DMS53 (cell line): ENCODE results near the gene TIMD4.

Experiments used
- DNase-seq: peaks from one replicate; lab custom pipeline; 2025; lab: John Stamatoyannopoulos, UW

The TIMD4 gene

DNA sequence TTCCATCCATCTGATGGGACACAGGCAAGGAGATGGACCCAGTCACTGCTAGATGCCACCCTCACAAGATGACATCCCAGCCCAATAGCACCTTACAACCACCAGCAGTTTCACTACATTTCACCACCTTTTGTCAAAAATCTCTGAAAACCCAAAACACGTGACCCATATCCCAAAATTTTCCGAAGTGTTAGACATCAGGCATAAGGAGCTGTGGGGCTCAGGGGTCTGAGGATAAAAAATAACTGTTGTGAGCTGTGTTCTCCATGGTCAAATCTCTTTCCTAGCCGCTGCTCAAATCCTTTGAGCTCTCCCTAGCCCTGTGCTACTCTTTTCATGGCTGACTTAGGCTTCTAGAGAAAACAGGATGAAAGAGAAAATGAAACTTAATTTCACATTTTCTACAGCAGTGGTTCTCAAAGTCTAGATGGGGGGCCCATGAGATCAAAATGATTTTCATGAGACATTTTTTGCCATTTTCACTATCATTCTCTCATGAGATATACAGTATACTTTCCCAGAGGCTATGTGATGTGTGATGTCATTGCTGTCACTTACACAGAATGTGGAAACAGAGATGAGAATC, 40.7 kb downstream of the TIMD4 start:
- DNase-seq = no peak

GRCh38 chr5:156920861-156921431, 42.1 kb downstream of the TIMD4 start:
- no peak for DNase-seq

DNA sequence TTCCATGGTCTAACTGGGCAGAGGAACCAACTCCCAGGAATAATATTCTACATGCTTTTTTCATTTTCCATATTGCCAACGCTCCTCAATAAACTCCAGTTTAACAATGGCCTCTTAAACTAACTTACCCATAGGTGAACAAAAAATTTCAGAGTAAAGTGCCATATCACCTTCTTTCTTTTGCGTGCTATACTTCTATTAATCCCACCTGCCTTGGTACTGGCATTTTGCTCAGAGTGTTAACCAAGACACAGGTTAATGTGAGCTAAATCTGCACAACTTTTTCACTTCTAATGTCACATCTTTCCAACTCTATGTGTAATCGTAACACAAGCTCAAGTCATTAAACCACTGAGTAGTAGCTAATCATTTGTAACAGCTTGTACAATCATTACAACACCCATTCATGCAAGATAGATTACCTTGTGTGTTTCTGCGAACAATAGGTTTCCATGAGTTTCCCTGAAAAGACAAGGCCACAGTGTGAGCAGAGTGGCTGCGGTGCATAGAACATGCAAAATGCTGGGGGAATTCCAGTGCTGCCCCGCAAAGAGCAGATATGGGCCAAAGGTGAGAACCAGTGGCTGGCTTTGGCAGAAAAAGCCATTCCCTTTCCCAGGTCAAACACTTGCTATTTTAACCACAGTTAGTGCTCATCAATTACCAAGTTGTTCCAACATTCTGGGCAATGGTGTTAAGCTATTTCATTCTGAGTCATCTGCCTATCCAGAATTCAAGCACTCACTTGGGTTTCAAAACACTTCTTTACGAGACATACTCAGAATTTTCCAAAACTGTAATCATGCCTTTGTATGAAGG, 42.8 kb downstream of the TIMD4 start:
- no peak for DNase-seq

- DNase-seq = no peak
Observed at GRCh38 chr5:156918311-156918845, 44.6 kb downstream of the TIMD4 start.

DNA sequence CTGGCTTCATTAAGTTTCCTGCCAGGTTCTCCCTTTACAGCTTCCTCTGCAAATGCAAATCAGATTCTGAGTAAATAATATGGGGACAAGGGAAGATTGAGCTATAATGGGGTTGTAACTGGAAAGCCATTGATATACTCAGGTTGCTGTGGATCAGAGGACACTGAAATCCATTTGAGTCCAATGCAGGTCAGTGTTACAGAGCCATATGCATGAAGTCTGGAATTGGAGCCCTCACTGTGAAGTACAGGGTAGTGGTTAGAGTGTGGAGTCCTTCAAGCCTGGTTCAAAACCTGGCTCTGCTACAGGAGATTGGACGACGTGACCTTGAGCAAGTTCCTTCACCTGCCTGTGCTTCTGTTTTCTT, 48.7 kb downstream of the TIMD4 start:
- no peak for DNase-seq

DNA sequence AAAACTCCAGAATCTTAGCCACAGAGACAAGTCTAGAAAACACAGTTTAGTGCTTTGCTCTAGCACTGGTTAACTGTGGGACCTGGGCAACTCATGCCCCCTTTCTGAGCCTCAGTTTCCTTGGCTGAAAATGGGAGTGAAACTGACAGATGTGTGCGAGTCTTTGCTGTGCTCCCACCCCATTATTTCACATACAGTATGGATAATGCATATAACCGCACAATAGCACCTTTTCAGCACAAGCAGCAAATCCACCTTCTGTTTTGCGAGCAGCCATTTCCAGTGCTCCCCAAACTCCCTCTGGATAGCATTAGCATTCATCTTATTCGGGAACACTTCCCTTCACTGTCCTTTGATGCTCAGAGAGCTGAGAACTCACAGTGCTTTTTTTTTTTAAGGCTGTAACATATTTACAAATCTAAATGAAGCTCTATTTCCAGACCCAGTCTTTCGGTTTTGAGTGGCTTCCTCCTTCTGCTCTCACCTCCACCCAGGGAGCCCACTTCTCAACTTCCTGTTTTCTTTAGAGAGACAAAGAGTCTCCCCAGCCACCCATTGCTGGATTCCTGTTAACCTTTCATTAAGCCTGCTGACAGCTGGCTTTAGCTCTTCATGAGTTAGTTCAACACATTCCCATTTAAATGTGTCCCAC, 49.2 kb downstream of the TIMD4 start:
- peak; percentile 71 for DNase-seq

DNA sequence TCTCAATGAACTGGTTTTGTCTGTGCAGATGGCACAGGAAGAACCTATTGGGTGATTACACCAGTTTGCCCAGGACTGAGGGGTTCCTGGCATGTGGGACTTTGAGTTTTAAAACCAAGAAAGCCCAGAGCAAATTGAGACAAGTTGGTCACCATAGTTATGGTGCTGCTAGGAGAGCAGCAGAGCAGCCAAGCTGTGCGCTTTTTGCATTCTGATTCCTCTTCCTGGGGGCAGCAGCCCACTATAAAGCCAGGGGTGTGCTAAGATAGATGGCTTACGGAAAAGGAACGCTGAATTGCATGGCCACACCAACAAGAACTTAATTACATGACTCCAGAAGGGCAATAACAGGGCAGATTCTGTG, 49.7 kb downstream of the TIMD4 start:
- no peak for DNase-seq

DNA sequence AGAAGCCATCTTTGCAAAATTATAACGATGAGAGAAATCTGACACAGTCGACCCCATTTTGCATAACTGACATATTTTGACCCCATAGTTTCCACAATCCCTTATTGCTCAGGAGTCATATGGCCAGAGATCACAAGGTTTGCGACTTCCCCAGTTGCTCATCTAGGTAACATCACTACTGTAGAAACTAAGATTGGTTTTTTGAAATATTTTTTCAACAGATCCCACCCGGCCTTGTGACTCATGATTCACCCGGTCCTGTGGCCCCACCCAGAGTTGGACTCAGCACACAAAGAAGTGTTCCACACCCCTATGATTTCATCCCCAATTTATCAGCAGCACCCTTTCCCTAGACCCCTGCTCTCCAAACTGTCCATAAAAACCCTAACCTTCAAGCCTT, 50.2 kb downstream of the TIMD4 start:
- DNase-seq = no peak

DNA sequence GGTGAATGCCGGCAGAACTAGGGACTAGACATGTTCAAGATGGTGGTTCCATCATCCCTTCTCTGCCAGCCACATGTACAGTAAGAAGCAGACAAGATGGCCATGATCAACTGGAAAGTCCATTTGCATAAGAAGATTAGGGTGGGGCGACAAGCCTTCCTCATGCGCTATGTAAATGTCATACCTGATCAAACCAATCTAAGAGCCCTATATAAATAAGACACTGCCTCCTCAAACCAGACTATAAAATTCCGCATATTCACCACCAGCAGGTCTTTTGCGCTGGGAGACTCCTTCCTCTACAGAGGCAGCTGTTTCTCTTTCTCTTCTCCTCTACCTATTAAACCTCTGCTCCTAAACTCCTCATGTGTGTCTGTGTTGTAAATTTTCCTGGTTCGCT, 53.8 kb downstream of the TIMD4 start:
- DNase-seq = no peak

DNA sequence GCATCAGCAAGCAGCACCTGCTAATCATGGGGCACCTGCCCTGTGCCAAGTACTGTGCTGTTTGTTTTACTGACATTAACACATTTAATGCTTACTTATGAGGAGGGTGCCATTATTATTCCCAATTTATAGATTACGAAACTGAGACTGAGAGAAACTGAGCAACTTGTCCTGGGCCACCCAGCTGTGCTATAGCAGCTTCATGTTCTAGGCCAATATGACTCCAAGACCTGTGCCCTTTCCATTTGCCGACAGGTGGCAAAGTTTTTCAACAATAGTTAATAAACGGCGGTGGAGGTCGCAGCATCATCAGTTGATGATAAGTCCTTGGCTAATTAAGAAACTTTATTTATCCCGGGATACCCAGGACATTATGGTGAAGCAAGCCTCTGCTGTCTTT, 55.4 kb downstream of the TIMD4 start:
- no peak for DNase-seq

DNA sequence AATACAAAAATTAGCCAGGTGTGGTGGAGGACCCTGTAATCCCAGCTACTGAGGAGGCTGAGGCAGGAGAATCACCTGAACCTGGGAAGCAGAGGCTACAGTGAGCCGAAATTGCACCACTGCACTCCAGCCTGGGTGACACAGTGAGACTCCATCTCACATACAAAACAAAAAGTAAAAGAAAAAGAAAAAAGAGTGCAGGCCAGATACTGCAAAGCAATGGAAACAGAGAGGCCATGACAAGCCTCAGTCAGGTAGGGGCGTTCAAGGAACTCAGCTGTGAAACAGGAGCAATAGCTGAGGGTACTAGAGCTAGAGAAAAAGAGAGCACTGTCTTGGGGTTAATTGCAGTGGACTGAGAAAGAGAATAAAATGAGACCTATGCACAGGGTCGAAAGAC, 56.2 kb downstream of the TIMD4 start:
- no peak for DNase-seq

DNA sequence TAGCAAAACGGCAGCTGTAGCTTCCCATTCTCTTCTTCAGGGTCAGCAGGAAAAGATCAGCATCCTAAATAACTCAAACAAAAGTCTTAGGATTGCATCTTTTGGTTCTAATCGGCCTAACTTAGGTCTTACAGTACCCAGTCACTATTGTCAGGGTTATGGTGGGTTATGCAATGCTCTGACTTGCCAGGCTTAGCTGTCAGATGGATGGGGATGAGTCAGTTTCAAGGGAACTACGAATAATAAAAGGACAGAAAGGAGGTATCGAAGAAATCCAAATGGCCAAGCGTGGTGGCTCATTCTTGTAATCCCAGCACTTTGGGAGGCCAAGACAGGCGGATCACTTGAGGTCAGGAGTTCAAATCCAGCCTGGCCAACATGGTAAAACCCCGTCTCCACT, 66.5 kb downstream of the TIMD4 start:
- no peak for DNase-seq

- no peak for DNase-seq
Observed at GRCh38 chr5:156893517-156893916, 69.5 kb downstream of the TIMD4 start.

GRCh38 chr5:156892864-156893263, 70.2 kb downstream of the TIMD4 start:
- DNase-seq = no peak

- peak; percentile 22 for DNase-seq
Observed at GRCh38 chr5:156892223-156892622, 70.8 kb downstream of the TIMD4 start.

DNA sequence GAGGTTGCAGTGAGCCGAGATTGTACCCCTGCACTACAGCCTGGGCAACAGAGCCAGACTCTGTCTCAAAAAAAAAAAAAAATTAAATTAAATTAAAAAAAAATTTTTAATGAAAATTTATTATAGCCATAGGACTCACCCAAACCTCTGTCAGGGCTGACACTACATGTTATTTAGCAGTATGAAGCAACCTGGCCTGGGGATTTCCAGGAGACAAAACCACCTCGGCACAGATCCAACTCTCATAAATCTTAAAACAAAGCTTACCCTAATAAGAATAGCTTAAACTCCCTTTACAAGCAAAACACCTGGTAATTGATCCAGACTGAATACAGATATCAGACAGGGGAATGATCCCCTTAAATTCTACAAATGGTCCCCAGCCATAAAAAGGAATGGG, 74.5 kb downstream of the TIMD4 start:
- no peak for DNase-seq

DNA sequence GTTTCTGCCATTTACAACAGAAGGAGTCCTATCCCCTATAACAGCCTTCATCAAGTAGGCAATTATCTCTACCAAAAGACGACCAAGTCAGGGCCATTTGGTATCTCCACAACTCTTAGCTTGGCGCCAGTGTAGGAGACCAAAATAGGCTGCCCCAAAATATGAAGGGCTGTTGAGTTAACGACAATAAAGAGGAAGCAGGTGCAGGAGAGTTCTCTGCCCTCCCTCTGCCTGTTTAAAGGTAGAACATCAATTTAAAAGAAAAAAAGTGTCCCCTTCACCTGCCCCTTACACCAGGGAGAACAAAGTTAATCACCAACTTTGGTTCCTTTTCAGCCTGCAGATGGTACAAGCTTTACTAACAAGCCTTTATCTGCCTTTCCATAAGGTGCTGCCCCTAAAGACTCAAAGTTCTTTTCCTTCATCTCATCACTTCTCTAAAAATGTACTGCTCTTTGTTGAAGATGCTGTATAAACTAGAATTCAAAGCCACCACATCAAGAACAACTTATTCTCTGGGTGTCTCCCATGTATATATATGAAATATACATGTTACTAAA, 79.6 kb downstream of the TIMD4 start:
- DNase-seq = no peak

GRCh38 chr5:156879665-156880285, 83.3 kb downstream of the TIMD4 start:
- no peak for DNase-seq

DNA sequence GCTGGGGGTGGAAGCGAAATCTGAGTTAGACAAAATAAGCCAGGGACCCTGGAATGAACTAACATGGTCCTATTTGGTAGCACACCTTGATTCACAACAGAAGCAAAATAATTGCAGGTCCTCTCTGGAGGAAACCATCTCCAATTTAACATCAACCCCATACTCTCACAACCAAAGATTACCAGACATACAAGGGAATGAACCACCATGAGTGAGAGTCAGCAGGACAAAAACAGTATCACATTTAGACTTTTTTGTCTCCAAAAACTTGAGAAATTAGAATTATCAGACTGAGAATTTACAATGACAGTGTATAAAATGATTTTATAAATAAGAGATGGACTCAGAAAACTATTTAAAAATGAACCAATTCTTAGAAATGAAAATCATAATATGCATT, 91.8 kb downstream of the TIMD4 start:
- peak; percentile 15 for DNase-seq

DNA sequence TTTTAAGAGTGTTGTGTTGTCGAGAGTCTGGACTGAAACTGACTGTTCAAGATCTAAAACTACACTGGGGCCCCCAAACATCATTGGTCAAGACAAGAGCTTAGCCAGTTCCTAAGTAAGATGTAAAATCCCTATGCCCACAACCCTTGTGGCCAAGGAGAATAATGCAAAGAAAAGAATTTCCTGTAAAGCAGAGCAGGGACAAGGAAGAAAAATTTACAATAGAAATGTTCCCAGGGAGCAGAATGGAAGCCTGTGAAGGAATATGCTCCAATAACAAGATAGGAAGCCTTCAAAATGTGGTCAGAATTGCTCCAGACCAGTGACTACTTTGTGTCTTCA, 92.6 kb downstream of the TIMD4 start:
- DNase-seq = no peak
